WERI-Rb-1 (cell line): Measurements from ENCODE around the gene FURIN.

ENCODE experiments used
- DNase-seq: peaks from one replicate; pipeline ENCODE4 v3.0.0-alpha.2; 2020
- H3K27ac ChIP-seq: fragments of 250-450 bp; sonication (Bioruptor Pico); 2 replicates; pipeline ENCODE4 v1.5.1; 2020; ENCODE audit warnings: mild to moderate bottlenecking, moderate library complexity
- H3K27me3 ChIP-seq: fragments of 250-450 bp; sonication (Bioruptor Pico); 2 replicates; pipeline ENCODE4 v1.5.1; 2021; ENCODE audit warnings: mild to moderate bottlenecking, low read depth, moderate library complexity; ENCODE audit not compliant: insufficient read depth, severe bottlenecking
- H3K36me3 ChIP-seq: fragments of 250-450 bp; sonication (Bioruptor Pico); 2 replicates; pipeline ENCODE4 v1.5.1; 2020; ENCODE audit warnings: mild to moderate bottlenecking, moderate library complexity
- H3K4me3 ChIP-seq: 2 replicates; pipeline ENCODE4 v1.5.1; 2011; ENCODE audit warnings: low read depth, mild to moderate bottlenecking, control low read depth, low read length
- H3K9me3 ChIP-seq: fragments of 250-450 bp; sonication (Bioruptor Pico); 2 replicates; pipeline ENCODE4 v1.5.1; 2021; ENCODE audit warnings: mild to moderate bottlenecking, moderate library complexity; ENCODE audit not compliant: severe bottlenecking
- TF ChIP-seq, protein P1 (sequence below): IDR thresholded peaks from 2 replicates; pipeline ENCODE4 v1.5.1; 2011; ENCODE audit warnings: low read depth, mild to moderate bottlenecking, control low read depth, inconsistent platforms, low read length

Gene FURIN

DNA sequence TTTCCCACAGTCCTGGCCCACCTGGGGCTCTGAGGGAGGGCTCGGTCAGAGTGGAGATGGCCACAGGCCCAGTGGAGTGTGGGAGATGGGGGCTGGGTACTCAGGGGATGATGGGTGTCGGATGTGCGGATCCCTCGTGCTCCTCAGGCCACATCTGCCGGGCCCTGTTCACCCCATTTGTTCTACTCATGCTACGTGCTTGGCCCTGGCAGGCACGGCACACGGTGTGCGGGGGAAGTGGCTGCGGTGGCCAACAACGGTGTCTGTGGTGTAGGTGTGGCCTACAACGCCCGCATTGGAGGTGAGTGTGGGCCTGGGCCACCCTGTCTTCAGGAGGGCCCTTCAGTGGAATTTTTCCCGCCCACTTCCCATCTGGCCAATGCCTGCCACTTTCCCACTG, 8.9 kb downstream of the FURIN start:
- Histone ChIP-seq H3K27ac (no peak overlapping the region), H3K36me3 (no peaks in the 10 kb centered on the region), H3K9me3 (no peaks in the 10 kb centered on the region), H3K27me3 (peaks cover 7% of the 10 kb centered on the region), H3K4me3 (no peak overlapping the region)
- DNase-seq: no peak
- TF ChIP-seq, protein P1, sequence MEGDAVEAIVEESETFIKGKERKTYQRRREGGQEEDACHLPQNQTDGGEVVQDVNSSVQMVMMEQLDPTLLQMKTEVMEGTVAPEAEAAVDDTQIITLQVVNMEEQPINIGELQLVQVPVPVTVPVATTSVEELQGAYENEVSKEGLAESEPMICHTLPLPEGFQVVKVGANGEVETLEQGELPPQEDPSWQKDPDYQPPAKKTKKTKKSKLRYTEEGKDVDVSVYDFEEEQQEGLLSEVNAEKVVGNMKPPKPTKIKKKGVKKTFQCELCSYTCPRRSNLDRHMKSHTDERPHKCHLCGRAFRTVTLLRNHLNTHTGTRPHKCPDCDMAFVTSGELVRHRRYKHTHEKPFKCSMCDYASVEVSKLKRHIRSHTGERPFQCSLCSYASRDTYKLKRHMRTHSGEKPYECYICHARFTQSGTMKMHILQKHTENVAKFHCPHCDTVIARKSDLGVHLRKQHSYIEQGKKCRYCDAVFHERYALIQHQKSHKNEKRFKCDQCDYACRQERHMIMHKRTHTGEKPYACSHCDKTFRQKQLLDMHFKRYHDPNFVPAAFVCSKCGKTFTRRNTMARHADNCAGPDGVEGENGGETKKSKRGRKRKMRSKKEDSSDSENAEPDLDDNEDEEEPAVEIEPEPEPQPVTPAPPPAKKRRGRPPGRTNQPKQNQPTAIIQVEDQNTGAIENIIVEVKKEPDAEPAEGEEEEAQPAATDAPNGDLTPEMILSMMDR: no peak

DNA sequence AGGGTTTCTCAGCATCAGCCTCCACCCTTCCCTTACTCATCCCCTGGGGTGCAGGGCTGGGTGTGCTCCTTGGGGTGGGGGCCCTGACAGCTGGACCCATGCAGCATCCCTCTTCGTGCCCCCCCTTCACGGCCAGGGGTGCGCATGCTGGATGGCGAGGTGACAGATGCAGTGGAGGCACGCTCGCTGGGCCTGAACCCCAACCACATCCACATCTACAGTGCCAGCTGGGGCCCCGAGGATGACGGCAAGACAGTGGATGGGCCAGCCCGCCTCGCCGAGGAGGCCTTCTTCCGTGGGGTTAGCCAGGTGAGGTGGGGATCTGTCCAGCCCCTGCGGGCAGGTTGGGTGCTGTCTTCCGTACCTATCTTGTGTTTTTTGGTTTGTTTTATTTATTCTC, 9.6 kb downstream of the FURIN start:
- no peaks in the 10 kb centered on the region for H3K27me3 ChIP-seq
- H3K36me3 ChIP-seq: no peaks in the 10 kb centered on the region
- no peaks in the 10 kb centered on the region for H3K9me3 ChIP-seq
- no peak overlapping the region for H3K4me3 ChIP-seq
- DNase-seq: no peak
- no peak overlapping the region for H3K27ac ChIP-seq
- TF ChIP-seq, protein P1: no peak

DNA sequence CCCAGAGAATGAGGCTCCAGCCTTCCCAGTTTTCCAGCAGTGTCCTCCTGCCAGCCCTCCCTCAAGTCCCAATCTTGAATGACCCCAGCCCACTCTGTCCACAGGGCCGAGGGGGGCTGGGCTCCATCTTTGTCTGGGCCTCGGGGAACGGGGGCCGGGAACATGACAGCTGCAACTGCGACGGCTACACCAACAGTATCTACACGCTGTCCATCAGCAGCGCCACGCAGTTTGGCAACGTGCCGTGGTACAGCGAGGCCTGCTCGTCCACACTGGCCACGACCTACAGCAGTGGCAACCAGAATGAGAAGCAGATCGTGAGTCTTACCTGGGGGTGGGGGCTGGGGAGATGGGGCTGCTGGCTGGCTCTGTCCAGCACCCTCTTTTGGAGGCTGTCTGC, 10.3 kb downstream of the FURIN start:
- Histone ChIP-seq H3K27ac (no peak overlapping the region), H3K9me3 (no peaks in the 10 kb centered on the region), H3K27me3 (no peaks in the 10 kb centered on the region), H3K4me3 (no peak overlapping the region), H3K36me3 (no peaks in the 10 kb centered on the region)
- TF ChIP-seq, protein P1: no peak
- DNase-seq: no peak

DNA sequence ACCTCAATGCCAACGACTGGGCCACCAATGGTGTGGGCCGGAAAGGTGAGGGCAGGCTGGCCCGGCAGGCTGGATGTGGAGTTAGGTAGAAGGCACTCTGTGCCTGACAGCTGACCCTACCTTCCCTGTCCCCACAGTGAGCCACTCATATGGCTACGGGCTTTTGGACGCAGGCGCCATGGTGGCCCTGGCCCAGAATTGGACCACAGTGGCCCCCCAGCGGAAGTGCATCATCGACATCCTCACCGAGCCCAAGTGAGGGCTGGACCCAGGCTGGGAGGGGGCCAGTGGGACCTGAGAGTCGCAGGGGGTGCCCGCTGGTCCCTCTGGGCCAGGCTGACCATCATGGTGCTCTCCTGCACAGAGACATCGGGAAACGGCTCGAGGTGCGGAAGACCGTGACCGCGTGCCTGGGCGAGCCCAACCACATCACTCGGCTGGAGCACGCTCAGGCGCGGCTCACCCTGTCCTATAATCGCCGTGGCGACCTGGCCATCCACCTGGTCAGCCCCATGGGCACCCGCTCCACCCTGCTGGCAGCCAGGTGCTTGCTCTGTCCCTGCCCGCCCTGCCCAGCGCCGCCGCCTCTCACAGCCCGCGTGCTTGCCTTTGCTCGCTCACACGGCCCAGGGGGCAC, 11.5 kb downstream of the FURIN start:
- H3K27me3 ChIP-seq: no peaks in the 10 kb centered on the region
- TF ChIP-seq, protein P1: no peak
- no peak overlapping the region for H3K4me3 ChIP-seq
- no peaks in the 10 kb centered on the region for H3K9me3 ChIP-seq
- no peak overlapping the region for H3K27ac ChIP-seq
- no peak for DNase-seq
- no peaks in the 10 kb centered on the region for H3K36me3 ChIP-seq

DNA sequence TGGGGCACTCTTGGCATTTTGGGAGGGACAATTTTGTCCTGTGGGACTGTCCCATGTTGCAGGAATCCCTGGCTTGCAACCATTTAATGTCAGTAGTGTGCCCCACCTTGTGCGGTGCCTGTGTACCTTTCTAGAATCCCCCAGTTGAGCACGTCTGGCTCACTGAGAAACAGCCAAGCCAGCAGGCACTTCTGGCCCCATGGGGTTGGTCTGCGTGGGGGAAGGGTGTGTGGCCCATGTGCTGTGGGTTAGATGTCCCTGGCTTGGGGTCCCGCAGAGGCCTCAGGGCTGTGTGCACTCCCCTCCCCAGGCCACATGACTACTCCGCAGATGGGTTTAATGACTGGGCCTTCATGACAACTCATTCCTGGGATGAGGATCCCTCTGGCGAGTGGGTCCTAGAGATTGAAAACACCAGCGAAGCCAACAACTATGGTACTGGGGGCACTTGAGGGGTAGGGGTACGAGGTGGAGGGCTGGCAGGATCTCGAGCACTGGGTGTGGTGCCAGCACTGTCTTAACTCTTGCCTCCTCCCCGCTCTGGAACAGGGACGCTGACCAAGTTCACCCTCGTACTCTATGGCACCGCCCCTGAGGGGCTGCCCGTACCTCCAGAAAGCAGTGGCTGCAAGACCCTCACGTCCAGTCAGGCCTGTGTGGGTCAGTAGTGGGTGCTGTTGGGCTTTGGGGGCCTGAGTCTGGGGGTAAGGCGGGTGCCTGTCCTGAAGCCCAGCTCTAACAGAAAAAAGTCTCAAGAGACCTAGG, 12.2 kb downstream of the FURIN start:
- DNase-seq: no peak
- no peaks in the 10 kb centered on the region for H3K9me3 ChIP-seq
- TF ChIP-seq, protein P1: no peak
- no peak overlapping the region for H3K27ac ChIP-seq
- no peak overlapping the region for H3K4me3 ChIP-seq
- no peaks in the 10 kb centered on the region for H3K27me3 ChIP-seq
- no peaks in the 10 kb centered on the region for H3K36me3 ChIP-seq
